ENCODE data around the gene KRTAP12-2.

- no peak for TF ChIP-seq CTCF (IDR thresholded peaks at IDR 0.05 in 8 of 11, conservative IDR thresholded peaks at IDR 0.05 in 3 of 11)
- TF ChIP-seq POLR2A (IDR thresholded peaks at IDR 0.05): no peak
- TF ChIP-seq POLR2AphosphoS5 (IDR thresholded peaks at IDR 0.05): no peak
These were observed 27.4 kb downstream of the KRTAP12-2 start for GRCh38 chr21:44639331-44639655.
